ENCODE data around the gene TRIM26. TPM values are rescaled to one million over a fixed set of nuclear protein-coding genes. Genes with fewer than 3 reads are reported as not detected.

The TRIM26 gene
- total and polyA plus RNA-seq, 2 experiments from 2014 or later, result 18.0 to 24.4 TPM

DNA sequence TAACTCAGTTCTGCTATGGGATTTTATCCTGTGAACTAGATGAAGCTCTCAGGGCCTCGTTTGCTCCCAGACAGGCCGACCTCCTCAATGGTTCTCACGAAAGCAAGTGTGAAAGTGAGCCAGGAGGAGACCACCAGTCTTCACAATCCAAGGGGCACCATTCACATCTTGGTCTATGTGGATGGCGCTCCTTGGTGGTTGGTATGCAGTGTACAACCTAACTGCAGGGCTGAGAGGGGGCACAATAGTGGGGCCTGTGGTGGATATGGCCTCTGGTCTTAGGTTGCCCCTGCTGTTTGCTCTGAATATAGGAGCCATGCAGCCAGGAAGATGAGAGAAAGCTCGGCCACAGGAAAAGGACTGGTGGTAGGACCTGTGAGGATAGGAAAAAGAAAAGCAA, 24.7 kb downstream of the TRIM26 start:
- Histone ChIP-seq H3K36me3 (peaks cover 14% of the 10 kb centered on the region), H3K4me3 (no peak overlapping the region), H3K27me3 (no peaks in the 10 kb centered on the region), H3K27ac (no peak overlapping the region), H3K9me3 (ENCODE audit: low read depth) (no peaks in the 10 kb centered on the region), H3K4me1 (ENCODE audit: low read depth) (no peaks in the 10 kb centered on the region)
- no peak for DNase-seq (ENCODE audit: low read depth in 1 of 2, low spot score in 1 of 2)
- TF ChIP-seq, protein P1, sequence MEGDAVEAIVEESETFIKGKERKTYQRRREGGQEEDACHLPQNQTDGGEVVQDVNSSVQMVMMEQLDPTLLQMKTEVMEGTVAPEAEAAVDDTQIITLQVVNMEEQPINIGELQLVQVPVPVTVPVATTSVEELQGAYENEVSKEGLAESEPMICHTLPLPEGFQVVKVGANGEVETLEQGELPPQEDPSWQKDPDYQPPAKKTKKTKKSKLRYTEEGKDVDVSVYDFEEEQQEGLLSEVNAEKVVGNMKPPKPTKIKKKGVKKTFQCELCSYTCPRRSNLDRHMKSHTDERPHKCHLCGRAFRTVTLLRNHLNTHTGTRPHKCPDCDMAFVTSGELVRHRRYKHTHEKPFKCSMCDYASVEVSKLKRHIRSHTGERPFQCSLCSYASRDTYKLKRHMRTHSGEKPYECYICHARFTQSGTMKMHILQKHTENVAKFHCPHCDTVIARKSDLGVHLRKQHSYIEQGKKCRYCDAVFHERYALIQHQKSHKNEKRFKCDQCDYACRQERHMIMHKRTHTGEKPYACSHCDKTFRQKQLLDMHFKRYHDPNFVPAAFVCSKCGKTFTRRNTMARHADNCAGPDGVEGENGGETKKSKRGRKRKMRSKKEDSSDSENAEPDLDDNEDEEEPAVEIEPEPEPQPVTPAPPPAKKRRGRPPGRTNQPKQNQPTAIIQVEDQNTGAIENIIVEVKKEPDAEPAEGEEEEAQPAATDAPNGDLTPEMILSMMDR (IDR thresholded peaks at IDR 0.05; ENCODE audit: low read depth, low read length), result no peak

DNA sequence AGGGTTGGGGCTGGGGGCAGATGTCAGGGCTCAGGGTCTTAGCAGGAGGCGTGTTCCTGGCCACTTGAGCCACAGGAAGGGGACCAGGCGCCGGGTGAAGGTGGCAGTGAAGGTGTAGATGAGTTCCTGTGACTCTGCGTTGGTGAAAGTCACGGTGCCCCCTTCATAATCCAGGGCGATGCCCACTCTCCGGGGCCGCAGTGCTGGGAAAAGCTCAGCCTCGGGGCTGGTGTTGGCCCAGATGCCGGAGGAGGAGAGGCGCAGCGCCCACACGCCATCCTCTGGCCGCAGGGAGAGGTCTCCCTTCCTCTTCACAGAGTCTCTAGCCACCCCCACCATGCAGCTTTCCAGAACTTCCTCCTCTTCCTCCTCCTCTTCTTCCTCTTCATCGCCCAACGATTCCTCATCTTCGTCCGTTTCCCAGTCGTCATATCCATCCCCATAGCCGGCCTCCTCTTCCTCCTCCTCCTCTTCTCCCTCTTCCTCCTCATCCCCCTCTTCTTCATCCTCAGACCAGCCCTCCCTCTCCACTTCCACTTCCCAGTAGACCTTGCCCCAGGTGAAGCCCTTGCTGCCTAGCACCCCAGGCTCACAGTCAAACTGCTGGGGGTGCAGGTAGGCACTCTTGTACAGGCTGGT, 27.2 kb downstream of the TRIM26 start:
- TF ChIP-seq, protein P1 (IDR thresholded peaks at IDR 0.05; ENCODE audit: low read depth, low read length), result no peak
- no peaks in the 10 kb centered on the region for H3K9me3 ChIP-seq (ENCODE audit: low read depth)
- no peak for DNase-seq (ENCODE audit: low read depth in 1 of 2, low spot score in 1 of 2)
- H3K4me3 ChIP-seq, result no peak overlapping the region
- no peaks in the 10 kb centered on the region for H3K27me3 ChIP-seq
- peaks cover 14% of the 10 kb centered on the region for H3K36me3 ChIP-seq
- H3K27ac ChIP-seq, result no peak overlapping the region
- no peaks in the 10 kb centered on the region for H3K4me1 ChIP-seq (ENCODE audit: low read depth)

DNA sequence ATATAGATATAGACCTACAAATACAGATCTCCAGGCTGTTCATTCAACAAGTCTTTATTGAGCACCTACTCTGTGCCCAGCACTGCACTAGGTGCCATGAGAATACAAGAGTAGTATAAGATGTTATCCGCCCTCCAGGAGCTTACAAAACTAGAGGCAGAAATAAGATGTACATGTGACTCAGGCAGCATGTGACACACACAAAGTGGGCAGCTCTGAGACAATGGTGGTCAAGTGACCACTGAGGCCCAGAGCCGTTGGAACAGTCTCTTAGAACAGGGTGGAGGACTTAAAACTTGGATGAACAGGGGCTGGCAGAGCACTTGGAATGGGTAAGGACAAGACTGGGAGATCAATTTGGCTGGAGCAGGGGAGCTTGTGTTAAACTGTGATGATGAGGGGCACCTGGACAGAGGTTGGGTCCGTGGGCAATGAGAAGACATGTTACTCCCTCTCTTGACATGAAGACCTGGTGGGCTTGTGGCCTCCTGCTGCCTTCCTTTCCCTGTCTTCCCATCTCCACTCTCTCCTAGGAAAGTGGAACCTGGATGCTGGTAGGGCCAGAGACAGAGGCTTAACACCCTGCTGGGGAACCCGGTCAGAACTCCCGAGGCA, 28.7 kb downstream of the TRIM26 start:
- Histone ChIP-seq H3K27ac (no peak overlapping the region), H3K9me3 (ENCODE audit: low read depth) (no peaks in the 10 kb centered on the region), H3K4me3 (no peak overlapping the region), H3K4me1 (ENCODE audit: low read depth) (no peaks in the 10 kb centered on the region), H3K27me3 (no peaks in the 10 kb centered on the region), H3K36me3 (peaks cover 11% of the 10 kb centered on the region)
- TF ChIP-seq, protein P1 (IDR thresholded peaks at IDR 0.05; ENCODE audit: low read depth, low read length), result no peak
- DNase-seq (ENCODE audit: low read depth in 1 of 2, low spot score in 1 of 2), result no peak

DNA sequence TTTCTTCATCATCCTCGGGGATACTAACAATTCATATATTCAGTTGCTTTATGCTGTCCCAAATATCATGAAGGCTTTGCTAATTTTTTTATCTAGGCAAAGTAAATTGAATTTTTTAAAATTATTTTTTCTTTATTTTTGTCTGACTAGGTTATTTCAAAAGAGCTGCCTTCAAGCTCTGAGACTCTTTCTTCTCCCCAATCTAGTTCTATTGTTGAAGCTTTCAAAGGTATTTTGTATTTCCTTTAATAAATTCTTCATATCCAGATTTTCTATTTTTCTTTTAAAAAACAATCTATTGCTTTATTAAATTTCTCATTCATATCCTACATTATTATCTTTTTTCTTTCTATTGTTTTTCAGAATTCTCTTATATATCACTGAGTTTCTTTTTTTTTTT, 33.1 kb downstream of the TRIM26 start:
- Histone ChIP-seq H3K9me3 (ENCODE audit: low read depth) (no peaks in the 10 kb centered on the region), H3K36me3 (no peaks in the 10 kb centered on the region), H3K27me3 (peaks cover under 1% of the 10 kb centered on the region), H3K4me1 (ENCODE audit: low read depth) (no peaks in the 10 kb centered on the region), H3K27ac (no peak overlapping the region), H3K4me3 (no peak overlapping the region)
- DNase-seq (ENCODE audit: low read depth in 1 of 2, low spot score in 1 of 2), result no peak
- TF ChIP-seq, protein P1 (IDR thresholded peaks at IDR 0.05; ENCODE audit: low read depth, low read length), result no peak

DNA sequence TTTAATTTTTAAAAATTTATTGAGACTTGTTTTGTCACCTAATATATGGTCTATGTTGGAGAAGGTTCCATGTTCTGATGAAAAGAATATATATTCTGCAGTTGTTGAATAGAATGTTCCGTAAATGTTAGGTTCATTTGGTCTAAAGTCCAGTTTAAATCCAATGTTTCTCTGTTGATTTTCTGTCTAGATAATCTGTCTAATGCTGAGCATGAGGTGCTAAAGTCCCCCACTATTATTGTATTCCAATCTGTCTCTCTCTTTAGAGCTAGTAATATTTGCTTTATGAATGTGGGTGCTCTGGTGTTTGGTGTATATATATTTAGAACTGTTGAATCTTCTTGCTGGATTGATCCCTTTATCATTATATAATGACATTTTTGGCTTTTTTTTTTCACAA, 34.4 kb downstream of the TRIM26 start:
- no peaks in the 10 kb centered on the region for H3K9me3 ChIP-seq (ENCODE audit: low read depth)
- no peaks in the 10 kb centered on the region for H3K36me3 ChIP-seq
- H3K27ac ChIP-seq, result no peak overlapping the region
- no peak for DNase-seq (ENCODE audit: low read depth in 1 of 2, low spot score in 1 of 2)
- peaks cover 7% of the 10 kb centered on the region for H3K27me3 ChIP-seq
- TF ChIP-seq, protein P1 (IDR thresholded peaks at IDR 0.05; ENCODE audit: low read depth, low read length), result no peak
- no peak overlapping the region for H3K4me3 ChIP-seq
- no peaks in the 10 kb centered on the region for H3K4me1 ChIP-seq (ENCODE audit: low read depth)

Measured in cardiac muscle cell (in vitro differentiated cells and primary cell).